Liver (tissue), 3 donors: Measurements from ENCODE around the gene GARIN5A.

Source experiments
- HNF4A ChIP-seq, 2 donors: conservative IDR thresholded peaks; 2 replicates each; pipeline ENCODE4 v1.6.1; 2016; ENCODE audit warnings: antibody characterized with exemption in 2 of 2, mild to moderate bottlenecking in 2 of 2
- TAF1 ChIP-seq: conservative IDR thresholded peaks from 2 replicates; pipeline ENCODE4 v1.6.1; 2016; ENCODE audit warnings: antibody characterized with exemption, mild to moderate bottlenecking
- YY1 ChIP-seq: IDR thresholded peaks from 2 replicates; pipeline ENCODE4 v1.6.1; 2016; ENCODE audit warnings: antibody characterized with exemption, mild to moderate bottlenecking
- TF ChIP-seq, protein P1 (sequence below): IDR thresholded peaks from 2 replicates; pipeline ENCODE4 v1.6.1; 2016; ENCODE audit warnings: antibody characterized with exemption, mild to moderate bottlenecking
- TF ChIP-seq, protein P2 (sequence below): fragments of 150-350 bp; IDR thresholded peaks from 2 replicates; pipeline ENCODE4 v1.5.1; 2017; ENCODE audit warnings: improper control_type of control experiment, low read depth, low read length; ENCODE audit not compliant: missing input control
- donor health status: healthy.
- donor health status: healthy.

DNA sequence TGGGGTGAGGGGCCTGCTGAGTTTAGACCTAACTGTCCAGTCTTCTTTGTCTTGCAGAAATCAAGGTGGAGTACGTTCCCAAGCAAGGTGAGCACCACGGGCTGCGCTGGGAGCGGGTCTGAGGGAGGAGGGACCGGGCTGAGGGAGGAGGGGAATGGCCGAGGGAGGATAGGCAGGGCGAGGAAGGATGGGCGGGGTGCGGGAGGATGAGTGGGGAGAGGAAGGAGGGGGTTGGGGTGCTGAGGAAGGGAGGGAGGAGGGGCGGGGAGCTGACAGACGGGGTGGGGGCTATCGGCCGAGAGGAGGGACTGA, 25.5 kb downstream of the GARIN5A start:
- TF ChIP-seq, protein P1, sequence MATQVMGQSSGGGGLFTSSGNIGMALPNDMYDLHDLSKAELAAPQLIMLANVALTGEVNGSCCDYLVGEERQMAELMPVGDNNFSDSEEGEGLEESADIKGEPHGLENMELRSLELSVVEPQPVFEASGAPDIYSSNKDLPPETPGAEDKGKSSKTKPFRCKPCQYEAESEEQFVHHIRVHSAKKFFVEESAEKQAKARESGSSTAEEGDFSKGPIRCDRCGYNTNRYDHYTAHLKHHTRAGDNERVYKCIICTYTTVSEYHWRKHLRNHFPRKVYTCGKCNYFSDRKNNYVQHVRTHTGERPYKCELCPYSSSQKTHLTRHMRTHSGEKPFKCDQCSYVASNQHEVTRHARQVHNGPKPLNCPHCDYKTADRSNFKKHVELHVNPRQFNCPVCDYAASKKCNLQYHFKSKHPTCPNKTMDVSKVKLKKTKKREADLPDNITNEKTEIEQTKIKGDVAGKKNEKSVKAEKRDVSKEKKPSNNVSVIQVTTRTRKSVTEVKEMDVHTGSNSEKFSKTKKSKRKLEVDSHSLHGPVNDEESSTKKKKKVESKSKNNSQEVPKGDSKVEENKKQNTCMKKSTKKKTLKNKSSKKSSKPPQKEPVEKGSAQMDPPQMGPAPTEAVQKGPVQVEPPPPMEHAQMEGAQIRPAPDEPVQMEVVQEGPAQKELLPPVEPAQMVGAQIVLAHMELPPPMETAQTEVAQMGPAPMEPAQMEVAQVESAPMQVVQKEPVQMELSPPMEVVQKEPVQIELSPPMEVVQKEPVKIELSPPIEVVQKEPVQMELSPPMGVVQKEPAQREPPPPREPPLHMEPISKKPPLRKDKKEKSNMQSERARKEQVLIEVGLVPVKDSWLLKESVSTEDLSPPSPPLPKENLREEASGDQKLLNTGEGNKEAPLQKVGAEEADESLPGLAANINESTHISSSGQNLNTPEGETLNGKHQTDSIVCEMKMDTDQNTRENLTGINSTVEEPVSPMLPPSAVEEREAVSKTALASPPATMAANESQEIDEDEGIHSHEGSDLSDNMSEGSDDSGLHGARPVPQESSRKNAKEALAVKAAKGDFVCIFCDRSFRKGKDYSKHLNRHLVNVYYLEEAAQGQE, result no peak
- TF ChIP-seq, protein P2, sequence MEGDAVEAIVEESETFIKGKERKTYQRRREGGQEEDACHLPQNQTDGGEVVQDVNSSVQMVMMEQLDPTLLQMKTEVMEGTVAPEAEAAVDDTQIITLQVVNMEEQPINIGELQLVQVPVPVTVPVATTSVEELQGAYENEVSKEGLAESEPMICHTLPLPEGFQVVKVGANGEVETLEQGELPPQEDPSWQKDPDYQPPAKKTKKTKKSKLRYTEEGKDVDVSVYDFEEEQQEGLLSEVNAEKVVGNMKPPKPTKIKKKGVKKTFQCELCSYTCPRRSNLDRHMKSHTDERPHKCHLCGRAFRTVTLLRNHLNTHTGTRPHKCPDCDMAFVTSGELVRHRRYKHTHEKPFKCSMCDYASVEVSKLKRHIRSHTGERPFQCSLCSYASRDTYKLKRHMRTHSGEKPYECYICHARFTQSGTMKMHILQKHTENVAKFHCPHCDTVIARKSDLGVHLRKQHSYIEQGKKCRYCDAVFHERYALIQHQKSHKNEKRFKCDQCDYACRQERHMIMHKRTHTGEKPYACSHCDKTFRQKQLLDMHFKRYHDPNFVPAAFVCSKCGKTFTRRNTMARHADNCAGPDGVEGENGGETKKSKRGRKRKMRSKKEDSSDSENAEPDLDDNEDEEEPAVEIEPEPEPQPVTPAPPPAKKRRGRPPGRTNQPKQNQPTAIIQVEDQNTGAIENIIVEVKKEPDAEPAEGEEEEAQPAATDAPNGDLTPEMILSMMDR, result no peak
- TF ChIP-seq TAF1, result no peak
- TF ChIP-seq HNF4A (conservative IDR thresholded peaks at IDR 0.05), result no peak
- TF ChIP-seq YY1, result no peak
